DMS 273 treated with DMSO at 0.1 percent for 48 hours (cell line): ENCODE data around the gene LRRN2.
"Not testable (repeated sequence)": the region's sequence is repeated elsewhere in the genome, so short reads cannot be mapped to it uniquely, and the experiment has no call there.

ENCODE experiments used
- DNase-seq: peaks from one replicate; lab custom pipeline; 2025; lab: John Stamatoyannopoulos, UW

Gene LRRN2

GRCh38 chr1:204574016-204574864 lies 111.3 kb downstream of the LRRN2 start:
- DNase-seq = no peak

DNA sequence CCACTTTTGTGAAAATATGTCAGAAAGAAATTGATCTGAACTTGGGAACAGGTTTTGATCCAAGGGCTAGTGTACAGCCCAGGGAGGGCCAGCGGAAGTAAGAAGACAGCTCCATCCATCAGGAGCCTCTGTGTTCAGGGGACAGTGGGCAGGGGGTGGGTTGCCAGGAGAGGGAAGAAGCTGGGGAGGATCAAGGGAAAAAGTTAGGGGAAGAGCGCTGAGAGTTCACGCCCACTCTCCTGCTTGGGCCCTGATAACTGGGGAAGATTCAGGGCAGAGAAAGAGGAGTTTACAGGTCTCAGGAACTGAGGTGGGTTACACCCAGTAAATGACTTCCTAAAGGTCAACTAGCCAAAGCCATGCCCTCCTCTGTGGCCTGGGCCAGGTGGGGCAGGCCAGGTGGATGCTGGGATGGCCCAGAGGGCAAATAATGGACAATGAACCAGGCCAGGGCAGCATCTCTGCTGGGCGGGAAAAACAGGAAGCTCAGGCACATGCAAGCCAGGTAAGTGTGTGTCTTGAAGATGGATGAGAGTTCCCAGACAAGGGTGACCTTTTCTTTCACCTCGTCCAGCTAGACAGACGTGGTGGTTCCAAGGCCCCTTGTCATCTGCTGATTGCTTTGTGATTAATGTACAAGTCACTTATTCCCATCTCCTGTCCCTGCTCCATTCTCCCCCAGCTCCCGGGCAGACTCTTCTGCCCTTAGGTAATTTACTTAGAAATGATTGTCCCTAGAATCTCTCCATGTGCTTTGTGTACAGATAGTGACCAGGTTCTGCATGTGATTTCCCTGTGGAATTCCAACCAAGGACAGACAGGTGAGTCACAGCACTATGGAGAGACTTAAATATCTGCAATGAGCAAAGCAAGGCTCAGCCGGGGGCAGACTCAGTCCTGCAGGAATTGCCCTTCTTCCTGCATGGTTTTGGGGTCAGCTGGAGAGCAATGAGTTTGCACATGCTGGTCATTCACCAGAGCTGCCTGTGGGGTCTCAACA lies 112.3 kb downstream of the LRRN2 start:
- DNase-seq = no peak

GRCh38 chr1:204571631-204572030 lies 113.9 kb downstream of the LRRN2 start:
- DNase-seq = no peak

DNA sequence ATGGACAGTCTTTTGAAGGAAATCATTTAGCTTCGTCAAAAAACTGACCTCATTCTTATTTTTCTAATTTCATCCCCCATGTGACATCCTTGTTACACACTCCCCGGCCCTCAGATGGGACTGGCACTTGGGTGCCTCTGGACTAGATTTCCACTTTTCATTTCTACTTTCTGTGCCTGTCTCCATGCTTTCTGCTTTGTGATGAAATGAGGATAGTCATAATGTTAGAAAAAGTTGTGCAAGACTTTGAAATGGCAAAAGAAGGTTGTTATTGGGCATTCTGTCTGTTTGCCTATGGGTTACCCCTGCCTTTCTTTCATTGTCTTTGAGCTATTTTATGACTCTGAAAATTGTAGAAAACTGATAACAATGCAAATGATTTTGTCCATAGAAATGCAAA lies 114.4 kb downstream of the LRRN2 start:
- DNase-seq = no peak

DNA sequence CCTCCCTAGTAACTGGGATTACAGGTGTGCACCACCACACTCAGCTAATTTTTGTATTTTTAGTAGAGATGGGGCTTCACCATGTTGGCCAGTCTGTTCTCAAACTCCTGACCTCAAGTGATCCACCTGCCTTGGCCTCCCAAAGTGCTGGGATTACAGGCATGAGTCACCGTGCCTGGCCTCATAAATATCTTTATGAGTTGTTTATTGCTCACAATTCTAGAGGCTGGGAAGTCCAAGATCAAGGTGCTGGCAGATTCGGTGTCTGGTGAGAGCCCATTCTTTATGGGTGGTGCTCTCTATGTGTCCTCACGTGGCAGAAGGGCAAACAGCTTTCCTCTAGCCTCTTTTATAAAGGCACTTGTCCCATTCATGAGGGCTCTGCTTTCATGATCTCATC lies 115.5 kb downstream of the LRRN2 start:
- not testable (repeated sequence) for DNase-seq

DNA sequence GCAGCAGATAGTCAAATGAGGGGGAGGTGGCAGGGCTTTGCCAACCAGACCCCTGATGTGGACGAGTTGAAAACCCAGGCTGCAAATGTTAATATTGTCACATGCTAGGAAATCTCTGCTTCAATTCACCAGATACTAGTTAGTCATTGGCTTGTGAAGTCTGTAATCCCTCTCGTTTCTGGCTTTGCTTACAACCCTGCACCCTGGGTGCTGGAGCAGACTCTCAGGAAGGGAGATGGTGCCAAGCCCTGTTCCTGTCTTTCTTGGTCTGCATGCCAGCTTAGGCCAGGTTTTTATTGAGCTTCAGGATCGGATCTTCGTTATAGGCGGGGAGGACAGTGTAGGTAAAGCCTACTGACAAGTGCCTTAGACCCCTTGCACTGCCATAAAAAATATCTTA lies 116.1 kb downstream of the LRRN2 start:
- DNase-seq = no peak

DNA sequence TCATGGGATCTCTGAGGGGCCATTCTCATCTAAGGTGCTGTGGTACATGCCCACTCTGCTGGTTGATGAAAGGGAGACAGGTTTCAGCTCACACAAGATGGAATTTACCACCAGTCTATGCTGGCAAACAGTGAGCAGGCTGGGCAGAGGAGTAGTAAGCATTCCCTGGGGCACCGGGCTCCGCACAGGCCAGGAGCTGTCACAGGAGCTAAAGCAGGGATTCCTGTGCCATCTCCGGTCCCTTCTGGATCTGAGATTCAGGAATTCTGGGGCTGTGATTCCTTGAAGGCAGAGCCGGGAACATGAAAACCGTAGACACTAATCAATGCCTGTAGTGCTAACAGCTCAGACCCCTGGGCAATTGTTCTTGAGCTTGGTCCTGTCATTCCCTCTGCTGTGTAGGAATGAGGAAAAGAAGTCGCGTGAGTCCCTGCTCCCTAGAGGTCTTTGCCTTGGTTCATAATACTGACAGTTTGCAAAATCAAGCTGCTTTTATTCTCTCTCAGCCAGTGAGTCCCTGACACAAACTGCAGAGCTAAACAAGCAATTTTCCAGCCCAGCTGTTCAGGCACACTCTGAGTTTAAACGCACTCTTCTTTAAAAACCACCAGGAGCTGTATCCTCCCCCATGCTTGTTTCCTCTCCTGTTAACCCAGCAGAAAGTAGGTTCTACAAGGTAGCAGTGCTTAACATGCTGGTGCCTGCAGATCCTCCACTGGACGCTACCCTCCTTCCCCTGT lies 116.8 kb downstream of the LRRN2 start:
- DNase-seq = no peak
